KG1 (cell line): ENCODE data around the gene OCIAD2.
"Not testable (repeated sequence)": the region's sequence is repeated elsewhere in the genome, so short reads cannot be mapped to it uniquely, and the experiment has no call there.

Experiments
- DNase-seq: peaks from one replicate; lab custom pipeline; 2025; lab: John Stamatoyannopoulos, UW

OCIAD2 gene

GRCh38 chr4:48854395-48854683 is 52.2 kb downstream of the OCIAD2 start:
- no peak for DNase-seq

GRCh38 chr4:48853604-48854394 is 52.8 kb downstream of the OCIAD2 start:
- DNase-seq = no peak

GRCh38 chr4:48851651-48852050 is 54.9 kb downstream of the OCIAD2 start:
- no peak for DNase-seq

- DNase-seq = not testable (repeated sequence)
Measured at GRCh38 chr4:48848799-48849198, 57.8 kb downstream of the OCIAD2 start.

GRCh38 chr4:48844843-48845242 is 61.7 kb downstream of the OCIAD2 start:
- DNase-seq = no peak

GRCh38 chr4:48841045-48841827 is 65.3 kb downstream of the OCIAD2 start:
- DNase-seq = no peak

- DNase-seq = no peak
Measured at GRCh38 chr4:48836658-48837057, 69.9 kb downstream of the OCIAD2 start.
